ENCODE results near the gene COQ2. TPM values are rescaled to one million over a fixed set of nuclear protein-coding genes. Genes with fewer than 3 reads are reported as not detected.
"Not testable (repeated sequence)": the region's sequence is repeated elsewhere in the genome, so short reads cannot be mapped to it uniquely, and the experiment has no call there.

COQ2 gene
- total RNA-seq, 6 experiments from 2014 or later: 15.4 to 23.2 (median 20.6) TPM

DNA sequence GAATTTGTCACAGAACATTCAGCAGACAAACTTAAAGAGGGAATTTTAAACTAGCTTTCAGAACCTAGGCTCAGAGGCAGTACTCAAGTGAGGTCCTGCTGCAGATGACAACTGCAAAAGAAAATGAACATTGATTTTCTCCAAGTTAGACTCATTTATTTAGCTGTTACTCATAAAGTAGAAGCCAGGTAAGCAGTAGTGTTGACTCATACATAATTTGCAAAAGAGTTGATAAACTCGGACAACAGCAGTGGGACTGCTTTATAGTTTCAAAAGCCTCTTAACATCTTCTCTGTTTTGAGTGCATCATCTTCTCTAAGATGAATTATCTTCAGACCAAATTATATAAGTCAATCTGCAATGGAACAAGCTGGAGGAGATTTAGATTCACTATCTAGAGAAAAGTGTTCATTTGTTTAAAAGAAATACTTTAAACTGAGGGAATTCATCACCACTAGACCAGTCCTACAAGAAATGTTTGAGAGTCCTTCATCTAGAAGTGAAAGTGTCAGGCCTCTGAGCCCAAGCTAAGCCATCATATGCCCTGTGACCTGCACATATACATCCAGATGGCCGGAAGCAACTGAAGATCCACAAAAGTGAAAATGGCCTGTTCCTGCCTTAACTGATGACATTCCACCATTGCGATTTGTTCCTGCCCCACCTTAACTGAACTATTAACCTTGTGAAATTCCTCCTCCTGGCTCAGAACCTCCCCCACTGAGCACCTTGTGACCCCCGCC, 49.5 kb downstream of the COQ2 start:
- DNase-seq: no peak
- Mint-ChIP-seq H3K27me3 (ENCODE audit: insufficient read depth) (no peaks in the 10 kb centered on the region; the same call in 1 of the 2 replicates), H3K36me3 (ENCODE audit: low read depth) (no peaks in the 10 kb centered on the region), H3K9me3 (no peaks in the 10 kb centered on the region), H3K4me1 (ENCODE audit: low read depth) (peaks cover 35% of the 10 kb centered on the region), H3K4me3 (no peak overlapping the region), H3K27ac (no peak overlapping the region)
- TF ChIP-seq, protein P1, sequence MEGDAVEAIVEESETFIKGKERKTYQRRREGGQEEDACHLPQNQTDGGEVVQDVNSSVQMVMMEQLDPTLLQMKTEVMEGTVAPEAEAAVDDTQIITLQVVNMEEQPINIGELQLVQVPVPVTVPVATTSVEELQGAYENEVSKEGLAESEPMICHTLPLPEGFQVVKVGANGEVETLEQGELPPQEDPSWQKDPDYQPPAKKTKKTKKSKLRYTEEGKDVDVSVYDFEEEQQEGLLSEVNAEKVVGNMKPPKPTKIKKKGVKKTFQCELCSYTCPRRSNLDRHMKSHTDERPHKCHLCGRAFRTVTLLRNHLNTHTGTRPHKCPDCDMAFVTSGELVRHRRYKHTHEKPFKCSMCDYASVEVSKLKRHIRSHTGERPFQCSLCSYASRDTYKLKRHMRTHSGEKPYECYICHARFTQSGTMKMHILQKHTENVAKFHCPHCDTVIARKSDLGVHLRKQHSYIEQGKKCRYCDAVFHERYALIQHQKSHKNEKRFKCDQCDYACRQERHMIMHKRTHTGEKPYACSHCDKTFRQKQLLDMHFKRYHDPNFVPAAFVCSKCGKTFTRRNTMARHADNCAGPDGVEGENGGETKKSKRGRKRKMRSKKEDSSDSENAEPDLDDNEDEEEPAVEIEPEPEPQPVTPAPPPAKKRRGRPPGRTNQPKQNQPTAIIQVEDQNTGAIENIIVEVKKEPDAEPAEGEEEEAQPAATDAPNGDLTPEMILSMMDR (IDR thresholded peaks at IDR 0.05): no peak

DNA sequence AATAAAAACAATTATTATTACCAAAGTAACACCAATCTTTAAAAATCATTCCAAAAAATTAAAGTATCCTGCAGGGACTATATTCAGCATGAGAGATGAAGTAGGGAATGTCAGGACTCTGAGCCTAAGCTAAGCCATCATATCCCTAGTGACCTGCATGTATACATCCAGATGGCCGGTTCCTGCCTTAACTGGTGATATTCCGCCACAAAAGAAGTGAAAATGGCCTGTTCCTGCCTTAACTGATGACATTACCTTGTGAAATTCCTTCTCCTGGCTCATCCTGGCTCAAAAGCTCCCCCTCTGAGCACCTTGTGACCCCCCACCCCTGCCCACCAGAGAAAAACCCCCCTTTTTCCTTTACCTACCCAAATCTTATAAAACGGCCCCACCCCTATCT, 50.2 kb downstream of the COQ2 start:
- H3K27ac Mint-ChIP-seq; DNase-seq; H3K9me3 Mint-ChIP-seq; H3K36me3 Mint-ChIP-seq (ENCODE audit: low read depth); H3K27me3 Mint-ChIP-seq (ENCODE audit: insufficient read depth); H3K4me3 Mint-ChIP-seq: not testable (repeated sequence)
- peaks cover 35% of the 10 kb centered on the region for H3K4me1 Mint-ChIP-seq (ENCODE audit: low read depth)

DNA sequence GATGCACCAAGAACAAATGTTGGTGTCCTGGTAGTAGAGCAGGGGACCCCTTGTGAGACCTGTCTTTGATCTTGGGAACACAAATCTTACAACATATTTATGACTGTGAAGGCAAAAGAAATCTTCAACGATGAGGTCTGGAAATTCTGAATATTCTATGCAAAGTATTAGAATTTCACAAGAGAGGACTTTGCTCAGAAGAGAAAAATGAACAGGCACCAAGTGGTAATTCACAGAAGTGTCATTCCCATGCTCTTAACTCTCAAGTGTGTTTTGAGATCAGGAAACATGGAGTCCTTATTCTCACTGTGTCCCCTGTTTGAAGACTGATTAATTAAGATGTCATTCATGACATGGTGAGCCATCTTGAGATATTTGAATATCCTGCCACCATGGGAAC, 52.5 kb downstream of the COQ2 start:
- Mint-ChIP-seq H3K36me3 (ENCODE audit: low read depth) (no peaks in the 10 kb centered on the region), H3K27me3 (ENCODE audit: insufficient read depth) (no peaks in the 10 kb centered on the region; the same call in none of the 2 replicates), H3K4me3 (no peak overlapping the region), H3K4me1 (ENCODE audit: low read depth) (peaks cover 35% of the 10 kb centered on the region), H3K27ac (peak overlapping the region; percentile 36), H3K9me3 (no peaks in the 10 kb centered on the region)
- TF ChIP-seq, protein P1 (IDR thresholded peaks at IDR 0.05): no peak
- DNase-seq: no peak

DNA sequence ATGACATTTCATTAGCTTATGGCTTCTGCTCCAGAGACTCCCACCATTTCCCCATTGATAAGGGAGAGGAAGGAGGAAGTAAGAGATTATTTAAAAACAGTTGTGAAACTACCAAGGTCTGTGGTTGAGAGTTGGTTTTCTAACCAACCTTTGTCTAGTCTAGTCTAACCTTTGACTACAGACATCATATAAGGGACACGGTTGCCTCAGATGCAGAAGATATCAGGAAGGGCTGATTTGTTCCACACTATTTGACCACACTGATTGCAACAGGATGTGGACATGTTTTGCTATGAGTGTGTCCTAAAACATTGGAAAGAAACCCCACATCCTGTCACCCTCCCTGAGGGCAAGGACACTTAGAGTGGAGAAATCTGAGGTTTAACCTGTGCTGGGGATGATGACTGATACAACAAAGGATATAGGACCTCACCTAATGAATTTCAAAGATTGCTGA, 53.0 kb downstream of the COQ2 start:
- DNase-seq: peak; percentile 41
- peaks cover 35% of the 10 kb centered on the region for H3K4me1 Mint-ChIP-seq (ENCODE audit: low read depth)
- TF ChIP-seq, protein P1 (IDR thresholded peaks at IDR 0.05): no peak
- H3K27me3 Mint-ChIP-seq (ENCODE audit: insufficient read depth): no peaks in the 10 kb centered on the region; the same call in none of the 2 replicates
- no peaks in the 10 kb centered on the region for H3K36me3 Mint-ChIP-seq (ENCODE audit: low read depth)
- H3K9me3 Mint-ChIP-seq: no peaks in the 10 kb centered on the region
- peak overlapping the region; percentile 36 for H3K27ac Mint-ChIP-seq
- H3K4me3 Mint-ChIP-seq: no peak overlapping the region

DNA sequence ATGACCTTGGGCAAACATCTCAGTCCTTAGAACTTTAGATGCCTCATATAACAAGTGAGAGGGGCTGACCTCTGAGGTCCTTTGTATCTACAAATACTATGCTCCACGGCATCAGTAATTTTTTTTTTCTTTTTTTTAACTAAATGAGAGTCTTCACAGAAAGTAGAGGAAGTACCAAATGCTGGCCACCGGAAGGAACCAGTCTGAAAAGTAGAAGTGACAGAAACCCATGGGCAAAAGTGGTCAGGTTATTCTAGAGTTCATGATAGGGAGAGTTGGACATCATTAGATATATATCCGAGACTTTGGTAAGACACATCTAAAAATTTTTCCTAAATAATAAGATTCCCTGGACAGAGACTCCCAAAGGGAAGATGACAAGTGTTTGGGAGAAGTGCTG, 53.7 kb downstream of the COQ2 start:
- TF ChIP-seq, protein P1 (IDR thresholded peaks at IDR 0.05): no peak
- Mint-ChIP-seq H3K4me1 (ENCODE audit: low read depth) (peaks cover 35% of the 10 kb centered on the region), H3K4me3 (no peak overlapping the region), H3K27me3 (ENCODE audit: insufficient read depth) (no peaks in the 10 kb centered on the region; the same call in none of the 2 replicates), H3K9me3 (no peaks in the 10 kb centered on the region), H3K27ac (no peak overlapping the region), H3K36me3 (ENCODE audit: low read depth) (no peaks in the 10 kb centered on the region)
- no peak for DNase-seq

DNA sequence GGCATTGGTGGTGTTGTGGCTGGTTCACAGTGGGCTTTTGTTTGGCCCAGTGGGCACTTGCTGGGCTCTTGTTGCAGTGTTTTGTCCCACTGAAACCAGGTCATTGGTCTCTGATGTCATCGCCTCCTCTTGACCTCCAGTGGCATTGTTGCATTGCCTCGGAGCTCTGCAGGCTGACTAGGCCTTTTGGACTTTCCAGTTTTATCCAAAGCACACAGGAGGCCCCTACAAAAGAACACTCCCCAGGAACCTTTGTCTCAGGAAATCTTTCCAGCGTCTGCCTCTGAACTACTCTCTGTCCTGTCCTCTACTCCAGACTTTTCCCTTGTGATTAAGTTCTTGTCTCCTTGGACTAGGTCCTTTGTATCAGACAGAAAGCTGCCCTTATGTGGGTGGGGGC, 54.8 kb downstream of the COQ2 start:
- no peak for DNase-seq
- Mint-ChIP-seq H3K27me3 (ENCODE audit: insufficient read depth) (no peaks in the 10 kb centered on the region; the same call in none of the 2 replicates), H3K4me1 (ENCODE audit: low read depth) (peaks cover 26% of the 10 kb centered on the region), H3K9me3 (no peaks in the 10 kb centered on the region), H3K4me3 (no peak overlapping the region), H3K36me3 (ENCODE audit: low read depth) (no peaks in the 10 kb centered on the region), H3K27ac (no peak overlapping the region)
- TF ChIP-seq, protein P1 (IDR thresholded peaks at IDR 0.05): no peak
